ENCODE data around the gene C12orf57.

Gene C12orf57

GRCh38 chr12:6980075-6980474 is 36.3 kb downstream of the C12orf57 start:
- DNase-seq (ENCODE audit: low read depth, low spot score), result no peak

GRCh38 chr12:6980740-6981139 is 36.9 kb downstream of the C12orf57 start:
- no peak for DNase-seq (ENCODE audit: low read depth, low spot score)
- H3K27ac ChIP-seq, result no peak overlapping the region

More at GRCh38 chr12:6980075-6980474, 36.3 kb downstream of the C12orf57 start:
- H3K27ac ChIP-seq, result no peak overlapping the region

DNA sequence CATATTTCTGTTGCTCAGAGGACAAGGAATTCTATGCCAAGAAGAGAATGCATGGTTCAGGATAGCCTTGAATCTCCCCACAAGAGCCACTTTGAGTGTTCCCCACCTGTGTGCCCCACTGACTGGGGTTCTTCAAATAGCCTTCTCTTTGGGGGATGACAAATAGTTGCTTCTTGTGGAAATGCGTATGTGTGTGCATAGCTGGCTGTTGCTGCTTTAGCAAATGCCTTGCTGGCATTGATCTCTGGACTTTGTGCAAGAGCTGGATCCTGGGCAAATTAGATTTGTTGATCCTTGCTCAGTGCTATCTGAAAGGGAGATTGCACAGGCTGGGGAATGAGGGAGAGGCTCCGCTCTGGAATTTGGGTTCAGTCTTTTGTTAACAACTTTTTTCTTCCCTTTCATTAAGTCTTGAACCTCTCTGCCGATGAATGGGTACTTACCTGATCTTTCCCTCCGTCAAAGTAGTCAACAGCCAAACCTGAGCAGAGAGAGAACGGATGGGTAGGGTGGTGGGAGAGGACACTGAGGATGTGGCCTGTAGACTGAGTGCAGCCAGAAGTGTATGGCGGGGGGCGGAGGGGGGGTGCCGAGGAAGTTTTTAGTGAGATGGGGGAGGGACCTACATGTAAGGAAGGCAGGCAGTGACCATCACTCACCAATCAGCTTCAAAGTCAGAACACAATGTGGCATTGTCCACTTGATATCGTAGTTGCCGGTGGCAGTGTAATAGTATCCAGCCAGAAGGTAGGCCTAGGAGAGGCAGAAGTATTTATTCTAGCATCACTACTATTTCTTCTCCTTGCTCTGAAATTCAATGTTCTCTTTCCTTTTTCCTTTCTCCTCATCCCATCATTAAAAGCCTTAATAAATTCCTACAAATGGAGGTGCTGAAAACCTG is 37.6 kb downstream of the C12orf57 start:
- DNase-seq (ENCODE audit: low read depth, low spot score), result no peak

GRCh38 chr12:6982532-6982931 is 38.7 kb downstream of the C12orf57 start:
- DNase-seq (ENCODE audit: low read depth, low spot score), result no peak
- no peak overlapping the region for H3K27ac ChIP-seq

More for the DNA sequence above, 37.6 kb downstream of the C12orf57 start:
- H3K27ac ChIP-seq, result no peak overlapping the region

GRCh38 chr12:6987956-6988553 is 44.2 kb downstream of the C12orf57 start:
- DNase-seq (ENCODE audit: low read depth, low spot score), result peak; percentile 24
- peak overlapping the region; percentile 65 for H3K27ac ChIP-seq
